ENCODE data around the gene SORCS2. TPM values are rescaled to one million over a fixed set of nuclear protein-coding genes. Genes with fewer than 3 reads are reported as not detected.

Gene SORCS2
- total and polyA plus RNA-seq, 3 donors from 2014 or later: 2.7 to 4.6 (median 2.9) TPM

DNA sequence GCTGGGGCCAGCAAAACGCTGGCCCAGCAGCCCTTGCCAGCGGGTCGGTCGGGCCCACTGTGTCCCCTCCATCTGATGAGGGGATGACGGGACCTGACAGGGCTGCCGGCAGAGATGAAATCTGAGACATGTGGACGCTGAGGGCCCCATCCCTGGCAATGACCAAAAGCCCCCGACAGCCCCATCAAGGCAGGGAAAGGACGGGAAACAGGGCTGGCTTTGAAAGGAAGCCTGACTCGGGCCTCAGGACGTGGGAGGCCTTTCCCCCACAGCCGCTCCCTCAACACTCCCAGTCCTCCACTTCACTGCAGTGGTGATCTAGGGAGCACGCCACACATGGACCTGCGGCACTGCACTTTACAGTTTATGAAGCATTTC is 544.9 kb downstream of the SORCS2 start:
- Histone ChIP-seq H3K4me1 (no peaks in the 10 kb centered on the region), H3K4me3 (no peak overlapping the region), H3K9me3 (no peaks in the 10 kb centered on the region), H3K36me3 (ENCODE audit: low read depth, missing control alignments) (no peaks in the 10 kb centered on the region), H3K27me3 (no peaks in the 10 kb centered on the region), H3K27ac (no peak overlapping the region)
- intact Hi-C loops (cut with DNase I; ENCODE audit: low total_unique reads): no loop called here
- 90 to 98% methylated on average over 10 to 14 of the region's 14 CpGs for WGBS, 2 donors
- TF ChIP-seq, protein P1, sequence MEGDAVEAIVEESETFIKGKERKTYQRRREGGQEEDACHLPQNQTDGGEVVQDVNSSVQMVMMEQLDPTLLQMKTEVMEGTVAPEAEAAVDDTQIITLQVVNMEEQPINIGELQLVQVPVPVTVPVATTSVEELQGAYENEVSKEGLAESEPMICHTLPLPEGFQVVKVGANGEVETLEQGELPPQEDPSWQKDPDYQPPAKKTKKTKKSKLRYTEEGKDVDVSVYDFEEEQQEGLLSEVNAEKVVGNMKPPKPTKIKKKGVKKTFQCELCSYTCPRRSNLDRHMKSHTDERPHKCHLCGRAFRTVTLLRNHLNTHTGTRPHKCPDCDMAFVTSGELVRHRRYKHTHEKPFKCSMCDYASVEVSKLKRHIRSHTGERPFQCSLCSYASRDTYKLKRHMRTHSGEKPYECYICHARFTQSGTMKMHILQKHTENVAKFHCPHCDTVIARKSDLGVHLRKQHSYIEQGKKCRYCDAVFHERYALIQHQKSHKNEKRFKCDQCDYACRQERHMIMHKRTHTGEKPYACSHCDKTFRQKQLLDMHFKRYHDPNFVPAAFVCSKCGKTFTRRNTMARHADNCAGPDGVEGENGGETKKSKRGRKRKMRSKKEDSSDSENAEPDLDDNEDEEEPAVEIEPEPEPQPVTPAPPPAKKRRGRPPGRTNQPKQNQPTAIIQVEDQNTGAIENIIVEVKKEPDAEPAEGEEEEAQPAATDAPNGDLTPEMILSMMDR (IDR thresholded peaks at IDR 0.05): no peak
- no peak for TF ChIP-seq POLR2A (IDR thresholded peaks at IDR 0.05)
- no peak for DNase-seq

DNA sequence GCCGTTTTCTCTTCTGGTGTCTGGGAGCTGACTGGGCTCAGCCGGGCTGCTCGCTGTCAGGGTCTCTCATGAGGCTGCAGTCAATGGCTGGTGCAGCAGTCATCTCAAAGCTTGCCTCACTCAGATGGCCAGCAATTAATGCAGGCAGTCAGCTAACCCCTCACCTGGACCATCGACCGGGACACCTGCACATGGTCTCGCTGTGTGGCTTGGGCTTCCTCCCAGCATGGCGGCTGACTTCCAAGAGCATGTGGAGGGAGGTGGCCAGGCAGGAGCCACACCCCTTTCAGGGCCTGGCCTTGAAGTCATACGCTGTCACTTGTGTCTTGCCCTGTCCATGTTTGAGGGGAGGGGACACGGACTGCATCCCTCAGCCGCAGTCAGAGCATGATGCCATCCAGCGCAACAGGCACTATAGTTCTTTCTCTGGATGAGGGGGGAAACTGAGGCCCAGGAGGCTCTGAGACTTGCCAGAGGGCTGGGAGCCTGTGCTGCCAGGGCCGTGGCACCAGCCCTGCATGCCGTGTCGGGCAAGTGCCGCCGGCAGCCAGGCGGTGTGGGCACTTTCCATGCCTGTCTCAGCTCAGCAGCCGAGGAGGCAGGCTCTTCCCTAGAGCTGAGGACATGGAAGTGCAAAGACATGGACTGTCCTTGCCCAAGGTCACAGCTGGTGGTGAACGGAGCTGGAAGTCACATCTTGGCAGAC is 545.6 kb downstream of the SORCS2 start:
- Histone ChIP-seq H3K36me3 (ENCODE audit: low read depth, missing control alignments) (no peaks in the 10 kb centered on the region), H3K4me1 (no peaks in the 10 kb centered on the region), H3K27me3 (no peaks in the 10 kb centered on the region), H3K9me3 (no peaks in the 10 kb centered on the region), H3K27ac (no peak overlapping the region), H3K4me3 (no peak overlapping the region)
- intact Hi-C loops (cut with DNase I; ENCODE audit: low total_unique reads): no loop called here
- no peak for DNase-seq
- 91 to 92% methylated on average over 14 to 18 of the region's 19 CpGs for whole genome bisulfite sequencing, 2 donors
- TF ChIP-seq POLR2A (IDR thresholded peaks at IDR 0.05): no peak
- TF ChIP-seq, protein P1 (IDR thresholded peaks at IDR 0.05): no peak

DNA sequence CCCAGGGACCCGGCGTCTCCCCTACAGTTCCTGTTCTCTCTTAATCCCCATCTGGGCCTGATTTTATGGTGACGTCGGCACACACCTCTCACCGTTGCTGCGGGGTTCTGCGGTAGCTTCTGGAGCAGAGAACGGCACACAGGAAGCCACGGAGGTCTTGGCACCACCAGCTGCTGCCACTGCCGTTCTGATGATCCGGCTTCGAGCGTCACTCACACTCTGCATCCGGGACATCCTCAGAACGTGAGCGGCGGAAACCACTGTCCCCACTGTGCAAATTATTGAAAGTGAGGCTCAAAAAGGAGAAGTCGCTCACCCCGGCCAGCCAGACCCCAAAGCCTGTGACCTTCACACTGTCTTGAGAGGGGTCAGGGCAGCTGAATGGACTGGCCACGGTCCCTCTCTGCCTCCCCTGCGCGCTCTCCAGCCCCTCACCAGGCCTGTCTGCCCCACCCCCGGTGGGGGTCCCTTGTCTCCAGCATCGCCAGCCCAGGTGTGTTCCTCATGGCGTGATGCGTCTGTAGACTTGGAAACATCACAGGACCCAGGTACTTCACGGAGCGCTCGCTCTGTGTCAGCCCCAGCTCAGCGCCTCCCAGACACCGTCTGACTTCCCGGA is 546.2 kb downstream of the SORCS2 start:
- no peaks in the 10 kb centered on the region for H3K4me1 ChIP-seq
- TF ChIP-seq POLR2A (IDR thresholded peaks at IDR 0.05): no peak
- TF ChIP-seq, protein P1 (IDR thresholded peaks at IDR 0.05): no peak
- intact Hi-C loops (cut with DNase I; ENCODE audit: low total_unique reads): no loop called here
- H3K27me3 ChIP-seq: no peaks in the 10 kb centered on the region
- 92 to 96% methylated on average over 32 of the region's 32 CpGs for WGBS, 2 donors
- H3K4me3 ChIP-seq: no peak overlapping the region
- no peaks in the 10 kb centered on the region for H3K9me3 ChIP-seq
- no peak for DNase-seq
- no peak overlapping the region for H3K27ac ChIP-seq
- H3K36me3 ChIP-seq (ENCODE audit: low read depth, missing control alignments): no peaks in the 10 kb centered on the region

DNA sequence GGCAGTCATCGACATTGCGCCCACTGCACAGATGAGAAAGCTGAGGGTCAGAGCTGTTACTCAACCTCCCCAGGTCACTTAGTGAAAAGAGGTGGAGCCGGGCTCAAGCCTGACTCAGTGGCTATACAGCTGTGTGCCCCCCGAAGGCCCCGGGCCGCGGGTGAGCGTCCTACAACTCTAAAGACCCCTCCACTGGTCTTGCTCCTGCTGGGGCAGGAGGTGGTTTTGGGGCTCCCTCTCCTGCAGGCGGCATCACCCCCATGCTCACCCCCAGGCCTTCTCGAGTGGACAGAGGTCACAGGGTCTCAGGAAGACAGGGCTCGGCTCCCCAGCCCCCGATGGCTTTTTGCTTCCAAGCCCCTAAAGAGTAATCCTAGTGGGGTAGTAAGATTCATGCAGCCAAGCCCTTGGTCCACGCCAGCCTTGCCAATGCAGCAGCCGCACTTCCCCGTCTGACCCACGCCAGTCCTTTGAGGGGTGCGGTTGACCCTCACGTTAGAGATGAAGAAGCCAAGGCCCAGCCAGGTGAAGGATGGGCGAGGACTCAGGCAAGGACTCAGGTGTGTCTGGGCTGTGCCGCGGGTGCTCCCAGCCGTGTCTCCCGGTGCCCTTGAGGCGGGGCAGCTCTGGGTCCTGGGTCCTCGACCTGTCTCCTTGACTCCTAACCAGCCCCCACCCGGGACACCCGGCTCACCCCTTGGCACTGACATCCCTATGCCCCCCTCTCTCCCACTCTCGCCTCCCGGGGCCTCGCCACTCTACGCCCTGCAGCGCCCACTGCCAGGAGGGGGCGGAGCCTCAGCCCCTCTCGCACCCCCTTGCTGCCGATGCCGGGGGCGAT is 547.0 kb downstream of the SORCS2 start:
- H3K4me3 ChIP-seq: no peak overlapping the region
- no peak overlapping the region for H3K27ac ChIP-seq
- no peaks in the 10 kb centered on the region for H3K27me3 ChIP-seq
- 90 to 95% methylated on average over 9 to 37 of the region's 37 CpGs for WGBS, 2 donors
- no peak for DNase-seq
- H3K9me3 ChIP-seq: no peaks in the 10 kb centered on the region
- TF ChIP-seq, protein P1 (IDR thresholded peaks at IDR 0.05): no peak
- TF ChIP-seq POLR2A (IDR thresholded peaks at IDR 0.05): no peak
- intact Hi-C loops (cut with DNase I; ENCODE audit: low total_unique reads): no loop called here
- no peaks in the 10 kb centered on the region for H3K4me1 ChIP-seq
- no peaks in the 10 kb centered on the region for H3K36me3 ChIP-seq (ENCODE audit: low read depth, missing control alignments)
